ENCODE data around the gene NOC2L.

Gene NOC2L

GRCh38 chr1:906600-907420 is 52.2 kb downstream of the NOC2L start (continued):
- no peak for TF ChIP-seq BACH2 (CRISPR knock-in tag; IDR thresholded peaks at IDR 0.05; ENCODE audit: borderline replicate concordance)
- no peak for TF ChIP-seq ZNF8 (CRISPR knock-in tag; IDR thresholded peaks at IDR 0.05)

DNA sequence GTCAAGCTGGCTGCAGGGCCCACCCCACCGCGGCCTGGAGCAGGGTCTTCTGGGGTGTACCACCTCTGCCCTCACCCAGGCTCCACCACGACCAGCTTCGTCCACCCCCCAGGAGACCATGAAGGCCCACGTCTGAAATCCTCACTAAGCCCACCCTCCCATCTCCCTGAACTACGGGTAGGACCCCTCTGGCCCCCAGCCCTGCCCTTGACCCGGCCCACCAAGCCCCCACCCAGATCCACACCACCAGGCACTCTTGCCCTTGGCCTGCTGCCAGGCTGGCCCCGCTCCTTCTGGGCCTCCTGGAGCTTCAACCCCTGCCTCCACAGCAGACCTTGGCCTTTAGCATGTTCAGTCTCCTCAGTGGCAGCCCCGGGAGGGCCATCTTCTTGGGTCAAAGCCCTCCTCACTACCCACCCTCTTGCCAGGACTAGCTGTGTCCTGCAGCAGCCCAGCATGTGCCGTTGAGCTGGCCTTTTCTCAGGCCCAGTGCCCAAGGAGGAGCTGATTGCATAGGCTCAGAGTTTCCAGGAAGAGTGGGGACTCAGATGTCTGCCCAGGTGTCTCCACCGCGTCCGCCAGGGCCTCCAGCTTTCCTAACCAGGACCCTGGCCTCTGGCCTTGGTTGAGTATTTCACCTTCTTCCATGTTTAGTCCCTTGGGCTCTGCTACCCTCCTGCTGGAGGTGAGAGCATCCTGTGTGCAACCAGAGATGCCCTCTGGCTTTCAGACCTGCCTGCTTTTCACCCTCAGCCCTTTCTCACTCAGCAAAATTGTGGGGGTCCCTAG is 53.1 kb downstream of the NOC2L start:
- no peak for ATAC-seq
- TF ChIP-seq ZFP3 (CRISPR knock-in tag; IDR thresholded peaks at IDR 0.05) (no peak), TCF4 (CRISPR knock-in tag; IDR thresholded peaks at IDR 0.05; ENCODE audit: borderline replicate concordance) (no peak), ZNF70 (CRISPR knock-in tag; IDR thresholded peaks at IDR 0.05) (no peak), PPARA (CRISPR knock-in tag; IDR thresholded peaks at IDR 0.05; ENCODE audit: borderline replicate concordance) (no peak), ZNF565 (CRISPR knock-in tag; conservative IDR thresholded peaks at IDR 0.05; ENCODE audit: low read depth) (no peak)

- TF ChIP-seq ZC3H10 (CRISPR knock-in tag; IDR thresholded peaks at IDR 0.05): no peak
- TF ChIP-seq, protein P1, sequence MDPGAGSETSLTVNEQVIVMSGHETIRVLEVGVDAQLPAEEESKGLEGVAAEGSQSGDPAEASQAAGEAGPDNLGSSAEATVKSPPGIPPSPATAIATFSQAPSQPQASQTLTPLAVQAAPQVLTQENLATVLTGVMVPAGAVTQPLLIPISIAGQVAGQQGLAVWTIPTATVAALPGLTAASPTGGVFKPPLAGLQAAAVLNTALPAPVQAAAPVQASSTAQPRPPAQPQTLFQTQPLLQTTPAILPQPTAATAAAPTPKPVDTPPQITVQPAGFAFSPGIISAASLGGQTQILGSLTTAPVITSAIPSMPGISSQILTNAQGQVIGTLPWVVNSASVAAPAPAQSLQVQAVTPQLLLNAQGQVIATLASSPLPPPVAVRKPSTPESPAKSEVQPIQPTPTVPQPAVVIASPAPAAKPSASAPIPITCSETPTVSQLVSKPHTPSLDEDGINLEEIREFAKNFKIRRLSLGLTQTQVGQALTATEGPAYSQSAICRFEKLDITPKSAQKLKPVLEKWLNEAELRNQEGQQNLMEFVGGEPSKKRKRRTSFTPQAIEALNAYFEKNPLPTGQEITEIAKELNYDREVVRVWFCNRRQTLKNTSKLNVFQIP (CRISPR knock-in tag; IDR thresholded peaks at IDR 0.05; ENCODE audit: borderline replicate concordance, low read depth): no peak
- TF ChIP-seq TOX (CRISPR knock-in tag; IDR thresholded peaks at IDR 0.05; ENCODE audit: borderline replicate concordance): no peak
- no peak for TF ChIP-seq CSDC2 (CRISPR knock-in tag; IDR thresholded peaks at IDR 0.05)
- TF ChIP-seq SNAI2 (CRISPR knock-in tag; IDR thresholded peaks at IDR 0.05): no peak
- no peak for TF ChIP-seq CREB5 (CRISPR knock-in tag; IDR thresholded peaks at IDR 0.05; ENCODE audit: low read depth)
- TF ChIP-seq ISL1 (CRISPR knock-in tag; IDR thresholded peaks at IDR 0.05): no peak
- no peak for TF ChIP-seq PPARA (CRISPR knock-in tag; IDR thresholded peaks at IDR 0.05; ENCODE audit: borderline replicate concordance)
- TF ChIP-seq ZNF8 (CRISPR knock-in tag; IDR thresholded peaks at IDR 0.05): no peak
- TF ChIP-seq ZNF70 (CRISPR knock-in tag; IDR thresholded peaks at IDR 0.05): no peak
- no peak for TF ChIP-seq OSR1 (CRISPR knock-in tag; IDR thresholded peaks at IDR 0.05)
- TF ChIP-seq, protein P2, sequence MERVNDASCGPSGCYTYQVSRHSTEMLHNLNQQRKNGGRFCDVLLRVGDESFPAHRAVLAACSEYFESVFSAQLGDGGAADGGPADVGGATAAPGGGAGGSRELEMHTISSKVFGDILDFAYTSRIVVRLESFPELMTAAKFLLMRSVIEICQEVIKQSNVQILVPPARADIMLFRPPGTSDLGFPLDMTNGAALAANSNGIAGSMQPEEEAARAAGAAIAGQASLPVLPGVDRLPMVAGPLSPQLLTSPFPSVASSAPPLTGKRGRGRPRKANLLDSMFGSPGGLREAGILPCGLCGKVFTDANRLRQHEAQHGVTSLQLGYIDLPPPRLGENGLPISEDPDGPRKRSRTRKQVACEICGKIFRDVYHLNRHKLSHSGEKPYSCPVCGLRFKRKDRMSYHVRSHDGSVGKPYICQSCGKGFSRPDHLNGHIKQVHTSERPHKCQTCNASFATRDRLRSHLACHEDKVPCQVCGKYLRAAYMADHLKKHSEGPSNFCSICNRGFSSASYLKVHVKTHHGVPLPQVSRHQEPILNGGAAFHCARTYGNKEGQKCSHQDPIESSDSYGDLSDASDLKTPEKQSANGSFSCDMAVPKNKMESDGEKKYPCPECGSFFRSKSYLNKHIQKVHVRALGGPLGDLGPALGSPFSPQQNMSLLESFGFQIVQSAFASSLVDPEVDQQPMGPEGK (CRISPR knock-in tag; IDR thresholded peaks at IDR 0.05; ENCODE audit: borderline replicate concordance): no peak
- TF ChIP-seq BACH2 (CRISPR knock-in tag; IDR thresholded peaks at IDR 0.05; ENCODE audit: borderline replicate concordance): no peak
- no peak for TF ChIP-seq GLIS3 (CRISPR knock-in tag; IDR thresholded peaks at IDR 0.05)
- no peak for TF ChIP-seq ZNF565 (CRISPR knock-in tag; conservative IDR thresholded peaks at IDR 0.05; ENCODE audit: low read depth)
- TF ChIP-seq ZFP3 (CRISPR knock-in tag; IDR thresholded peaks at IDR 0.05): no peak
- no peak for ATAC-seq
These were observed 53.8 kb downstream of the NOC2L start for GRCh38 chr1:905071-905749.

GRCh38 chr1:904310-904950 is 54.6 kb downstream of the NOC2L start:
- peak; percentile 86 for ATAC-seq
- TF ChIP-seq, protein P3, sequence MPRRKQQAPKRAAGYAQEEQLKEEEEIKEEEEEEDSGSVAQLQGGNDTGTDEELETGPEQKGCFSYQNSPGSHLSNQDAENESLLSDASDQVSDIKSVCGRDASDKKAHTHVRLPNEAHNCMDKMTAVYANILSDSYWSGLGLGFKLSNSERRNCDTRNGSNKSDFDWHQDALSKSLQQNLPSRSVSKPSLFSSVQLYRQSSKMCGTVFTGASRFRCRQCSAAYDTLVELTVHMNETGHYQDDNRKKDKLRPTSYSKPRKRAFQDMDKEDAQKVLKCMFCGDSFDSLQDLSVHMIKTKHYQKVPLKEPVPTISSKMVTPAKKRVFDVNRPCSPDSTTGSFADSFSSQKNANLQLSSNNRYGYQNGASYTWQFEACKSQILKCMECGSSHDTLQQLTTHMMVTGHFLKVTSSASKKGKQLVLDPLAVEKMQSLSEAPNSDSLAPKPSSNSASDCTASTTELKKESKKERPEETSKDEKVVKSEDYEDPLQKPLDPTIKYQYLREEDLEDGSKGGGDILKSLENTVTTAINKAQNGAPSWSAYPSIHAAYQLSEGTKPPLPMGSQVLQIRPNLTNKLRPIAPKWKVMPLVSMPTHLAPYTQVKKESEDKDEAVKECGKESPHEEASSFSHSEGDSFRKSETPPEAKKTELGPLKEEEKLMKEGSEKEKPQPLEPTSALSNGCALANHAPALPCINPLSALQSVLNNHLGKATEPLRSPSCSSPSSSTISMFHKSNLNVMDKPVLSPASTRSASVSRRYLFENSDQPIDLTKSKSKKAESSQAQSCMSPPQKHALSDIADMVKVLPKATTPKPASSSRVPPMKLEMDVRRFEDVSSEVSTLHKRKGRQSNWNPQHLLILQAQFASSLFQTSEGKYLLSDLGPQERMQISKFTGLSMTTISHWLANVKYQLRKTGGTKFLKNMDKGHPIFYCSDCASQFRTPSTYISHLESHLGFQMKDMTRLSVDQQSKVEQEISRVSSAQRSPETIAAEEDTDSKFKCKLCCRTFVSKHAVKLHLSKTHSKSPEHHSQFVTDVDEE (CRISPR knock-in tag; IDR thresholded peaks at IDR 0.05): no peak
- TF ChIP-seq, protein P1 (CRISPR knock-in tag; IDR thresholded peaks at IDR 0.05; ENCODE audit: borderline replicate concordance, low read depth): no peak
- TF ChIP-seq CREB5 (CRISPR knock-in tag; IDR thresholded peaks at IDR 0.05; ENCODE audit: low read depth): no peak
- no peak for TF ChIP-seq ZC3H10 (CRISPR knock-in tag; IDR thresholded peaks at IDR 0.05)
- no peak for TF ChIP-seq TCF4 (CRISPR knock-in tag; IDR thresholded peaks at IDR 0.05; ENCODE audit: borderline replicate concordance)
- no peak for TF ChIP-seq CSDC2 (CRISPR knock-in tag; IDR thresholded peaks at IDR 0.05)
- no peak for TF ChIP-seq PPARA (CRISPR knock-in tag; IDR thresholded peaks at IDR 0.05; ENCODE audit: borderline replicate concordance)
- TF ChIP-seq ZFP3 (CRISPR knock-in tag; IDR thresholded peaks at IDR 0.05): no peak
- TF ChIP-seq TOX (CRISPR knock-in tag; IDR thresholded peaks at IDR 0.05; ENCODE audit: borderline replicate concordance): no peak
- no peak for TF ChIP-seq ARNTL (CRISPR knock-in tag; IDR thresholded peaks at IDR 0.05; ENCODE audit: borderline replicate concordance, low read depth)

Measured in SK-N-SH treated with all-trans-retinoic acid at 6 μM for 48 hours (cell line).